Progenitor cell of endocrine pancreas (in vitro differentiated cells): ENCODE results near the gene CLDN24. TPM values are rescaled to one million over a fixed set of nuclear protein-coding genes. Genes with fewer than 3 reads are reported as not detected.

Experiments
- DNase-seq: peaks from one replicate; pipeline ENCODE4 v3.0.0; 2021; ENCODE audit warnings: low spot score; ENCODE audit not compliant: unreplicated experiment
- H3K27ac Mint-ChIP-seq: 2 replicates; pipeline ENCODE4 v1.8.0; 2021; ENCODE audit warnings: mild to moderate bottlenecking, moderate library complexity, mixed read lengths
- H3K27me3 Mint-ChIP-seq: 2 replicates; pipeline ENCODE4 v1.8.0; 2021; ENCODE audit warnings: mixed read lengths
- H3K36me3 Mint-ChIP-seq: 2 replicates; pipeline ENCODE4 v1.8.0; 2022; ENCODE audit warnings: mixed read lengths; ENCODE audit not compliant: insufficient read depth
- H3K4me1 Mint-ChIP-seq: 2 replicates; pipeline ENCODE4 v1.8.0; 2021; ENCODE audit warnings: low read depth, mixed read lengths
- H3K4me3 Mint-ChIP-seq: 2 replicates; pipeline ENCODE4 v1.8.0; 2021; ENCODE audit warnings: low read depth, mild to moderate bottlenecking, moderate library complexity, mixed read lengths
- H3K9me3 Mint-ChIP-seq: 2 replicates; pipeline ENCODE4 v1.8.0; 2021; ENCODE audit warnings: low read depth, mixed read lengths
- total RNA-seq: library from RNA; stranded (reverse); gene quantifications from 2 replicates; pipeline ENCODE4 v1.2.1, GENCODE V29; 2021
- TF ChIP-seq, protein P1 (sequence below): fragments of 200-600 bp; sonication (generic); IDR thresholded peaks from one replicate; pipeline ENCODE4 v1.5.0; 2021; ENCODE audit warnings: antibody characterized with exemption, mild to moderate bottlenecking; ENCODE audit not compliant: unreplicated experiment

The CLDN24 gene
- total RNA-seq, 1 donor from 2014 or later: not detected

GRCh38 chr4:183314336-183314735, 7.9 kb downstream of the CLDN24 start:
- Mint-ChIP-seq H3K27ac (no peak overlapping the region), H3K4me1 (no peaks in the 10 kb centered on the region), H3K36me3 (peaks cover 35% of the 10 kb centered on the region), H3K9me3 (peaks cover under 1% of the 10 kb centered on the region), H3K4me3 (no peak overlapping the region), H3K27me3 (no peaks in the 10 kb centered on the region)
- TF ChIP-seq, protein P1, sequence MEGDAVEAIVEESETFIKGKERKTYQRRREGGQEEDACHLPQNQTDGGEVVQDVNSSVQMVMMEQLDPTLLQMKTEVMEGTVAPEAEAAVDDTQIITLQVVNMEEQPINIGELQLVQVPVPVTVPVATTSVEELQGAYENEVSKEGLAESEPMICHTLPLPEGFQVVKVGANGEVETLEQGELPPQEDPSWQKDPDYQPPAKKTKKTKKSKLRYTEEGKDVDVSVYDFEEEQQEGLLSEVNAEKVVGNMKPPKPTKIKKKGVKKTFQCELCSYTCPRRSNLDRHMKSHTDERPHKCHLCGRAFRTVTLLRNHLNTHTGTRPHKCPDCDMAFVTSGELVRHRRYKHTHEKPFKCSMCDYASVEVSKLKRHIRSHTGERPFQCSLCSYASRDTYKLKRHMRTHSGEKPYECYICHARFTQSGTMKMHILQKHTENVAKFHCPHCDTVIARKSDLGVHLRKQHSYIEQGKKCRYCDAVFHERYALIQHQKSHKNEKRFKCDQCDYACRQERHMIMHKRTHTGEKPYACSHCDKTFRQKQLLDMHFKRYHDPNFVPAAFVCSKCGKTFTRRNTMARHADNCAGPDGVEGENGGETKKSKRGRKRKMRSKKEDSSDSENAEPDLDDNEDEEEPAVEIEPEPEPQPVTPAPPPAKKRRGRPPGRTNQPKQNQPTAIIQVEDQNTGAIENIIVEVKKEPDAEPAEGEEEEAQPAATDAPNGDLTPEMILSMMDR: no peak
- DNase-seq: no peak

GRCh38 chr4:183312841-183313240, 9.4 kb downstream of the CLDN24 start:
- H3K9me3 Mint-ChIP-seq: peaks cover 5% of the 10 kb centered on the region
- no peaks in the 10 kb centered on the region for H3K27me3 Mint-ChIP-seq
- DNase-seq: no peak
- TF ChIP-seq, protein P1: no peak
- H3K4me1 Mint-ChIP-seq: no peaks in the 10 kb centered on the region
- peaks cover 41% of the 10 kb centered on the region for H3K36me3 Mint-ChIP-seq
- H3K27ac Mint-ChIP-seq: no peak overlapping the region
- H3K4me3 Mint-ChIP-seq: no peak overlapping the region

DNA sequence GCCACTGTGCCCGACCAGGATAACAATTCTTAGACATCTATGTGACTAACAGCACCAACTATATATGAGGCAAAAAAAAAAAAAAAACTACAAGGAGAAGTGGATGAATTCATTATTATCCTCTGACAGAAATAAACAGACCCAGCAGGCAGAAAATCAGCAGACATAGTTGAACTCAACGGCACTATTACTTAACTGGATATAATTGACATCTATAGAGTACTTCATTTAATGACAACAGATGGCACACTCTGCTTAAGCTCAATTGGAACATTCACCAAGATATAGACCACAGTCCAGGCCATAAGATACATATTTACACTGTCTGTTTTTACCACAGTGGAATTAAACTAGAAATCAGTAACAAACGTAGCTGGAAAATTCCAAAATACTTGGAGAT, 15.4 kb downstream of the CLDN24 start:
- peaks cover 11% of the 10 kb centered on the region for H3K9me3 Mint-ChIP-seq
- H3K36me3 Mint-ChIP-seq: peaks cover 49% of the 10 kb centered on the region
- no peak for DNase-seq
- no peak overlapping the region for H3K4me3 Mint-ChIP-seq
- no peaks in the 10 kb centered on the region for H3K27me3 Mint-ChIP-seq
- no peak overlapping the region for H3K27ac Mint-ChIP-seq
- H3K4me1 Mint-ChIP-seq: peaks cover 3% of the 10 kb centered on the region
- TF ChIP-seq, protein P1: no peak

DNA sequence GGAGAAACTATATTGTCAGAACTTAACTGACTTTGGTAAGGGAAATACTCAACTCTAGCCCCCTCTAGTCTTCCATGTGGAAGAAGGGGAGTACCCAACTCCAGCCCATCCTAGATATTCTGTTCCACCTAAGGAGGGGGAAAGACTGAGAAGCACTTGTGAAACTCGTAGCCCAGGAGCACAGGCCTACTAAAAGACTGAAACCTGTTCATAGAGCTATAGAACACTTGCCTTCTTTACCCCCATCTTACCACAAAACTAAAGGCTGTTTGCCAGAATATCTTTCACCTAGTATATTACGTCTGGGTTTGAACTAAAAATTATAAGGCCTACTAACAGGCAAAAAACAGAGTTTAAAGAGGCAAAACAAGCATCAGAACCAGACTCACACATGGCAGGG, 17.7 kb downstream of the CLDN24 start:
- H3K36me3 Mint-ChIP-seq: peaks cover 43% of the 10 kb centered on the region
- TF ChIP-seq, protein P1: no peak
- peaks cover 11% of the 10 kb centered on the region for H3K9me3 Mint-ChIP-seq
- no peak overlapping the region for H3K27ac Mint-ChIP-seq
- DNase-seq: no peak
- no peaks in the 10 kb centered on the region for H3K27me3 Mint-ChIP-seq
- no peak overlapping the region for H3K4me3 Mint-ChIP-seq
- peaks cover 17% of the 10 kb centered on the region for H3K4me1 Mint-ChIP-seq

GRCh38 chr4:183304067-183304466, 18.2 kb downstream of the CLDN24 start:
- Mint-ChIP-seq H3K4me3 (no peak overlapping the region), H3K36me3 (peaks cover 42% of the 10 kb centered on the region), H3K9me3 (peaks cover 8% of the 10 kb centered on the region), H3K27me3 (no peaks in the 10 kb centered on the region), H3K4me1 (peaks cover 19% of the 10 kb centered on the region), H3K27ac (no peak overlapping the region)
- DNase-seq: no peak
- TF ChIP-seq, protein P1: no peak
